Measurements from ENCODE around the gene WDR36.

GRCh38 chr5:111144352-111144930 is 52.3 kb downstream of the WDR36 start:
- TF ChIP-seq POLR2AphosphoS5 (IDR thresholded peaks at IDR 0.05; ENCODE audit: low read depth) (no peak), CTCF (conservative IDR thresholded peaks at IDR 0.05; ENCODE audit: low read depth in 2 of 2) (no peak), ETS1 (IDR thresholded peaks at IDR 0.05) (no peak), EZH2 (IDR thresholded peaks at IDR 0.05; ENCODE audit: low read depth, unreplicated experiment) (no peak), ZNF331 (CRISPR knock-in tag; IDR thresholded peaks at IDR 0.05; ENCODE audit: low read depth) (no peak), JUNB (IDR thresholded peaks at IDR 0.05; ENCODE audit: unreplicated experiment) (no peak), EZH2phosphoT487 (IDR thresholded peaks at IDR 0.05; ENCODE audit: unreplicated experiment) (no peak), CREB1 (CRISPR knock-in tag; IDR thresholded peaks at IDR 0.05; ENCODE audit: low read depth) (no peak), REST (IDR thresholded peaks at IDR 0.05; ENCODE audit: unreplicated experiment) (no peak), STAT1 (IDR thresholded peaks at IDR 0.05; ENCODE audit: unreplicated experiment) (no peak)

All from GM23338 (cell line).